GM12878 (cell line): Measurements from ENCODE around the gene TCP11L1. TPM values are rescaled to one million over a fixed set of nuclear protein-coding genes. Genes with fewer than 3 reads are reported as not detected.

Experiments used
- ATAC-seq: fragments of 200-7000 bp; cut with Tn5 transposase; 3 replicates; pipeline ENCODE4 v1.9.1; 2020; ENCODE audit warnings: mild to moderate bottlenecking, moderate library complexity
- BruUV-seq: library from RNA; stranded (reverse); fragments of 400-500 nt; replicated peaks from 2 replicates; lab custom pipeline; 2021; lab: Mats Ljungman, UMichigan
- CTCF ChIA-PET: fragments of 300-600 bp; sonication (Branson Sonifier 250); formaldehyde crosslinking; extraction: SDS; loops from one replicate; lab custom pipeline; 2021; ENCODE audit warnings: inconsistent platforms; lab: Yijun Ruan, JAX
- POLR2A ChIA-PET: fragments of 350-600 bp; formaldehyde crosslinking; extraction: SDS; loops from one replicate; lab custom pipeline; 2021; ENCODE audit warnings: inconsistent platforms; lab: Charles Lee
- RAD21 ChIA-PET: fragments of 300-600 bp; sonication (Branson Sonifier 250); formaldehyde crosslinking; loops from one replicate; lab custom pipeline; 2023; ENCODE audit warnings: antibody characterized with exemption; ENCODE audit not compliant: unreplicated experiment; lab: Charles Lee
- SMC1A ChIA-PET: fragments of 300-600 bp; sonication (Branson Sonifier 250); formaldehyde crosslinking; loops from one replicate; lab custom pipeline; 2023; ENCODE audit not compliant: unreplicated experiment, uncharacterized antibody; lab: Charles Lee
- DNase-seq: peaks from one replicate; pipeline ENCODE4 v3.0.0-alpha.2; 2011; ENCODE audit warnings: low read depth, low spot score
- FAIRE-seq: peaks from 3 replicates; lab custom pipeline; 2011; peaks lifted over from hg19 to GRCh38; lab: Jason Lieb, UNC
- H2AFZ ChIP-seq: 2 replicates; pipeline ENCODE4 v1.6.0; 2011; ENCODE audit warnings: low read depth, low read length, control low read depth; ENCODE audit not compliant: control insufficient read depth
- H3K27ac ChIP-seq: 2 replicates; pipeline ENCODE4 v1.5.1; 2011; ENCODE audit warnings: control low read depth; ENCODE audit not compliant: control insufficient read depth, insufficient read depth
- H3K27me3 ChIP-seq, 2 experiments: replicated peaks in 1 of 2; 2 replicates each; pipeline versions ENCODE4 v1.6.0 to v1.6.1; 2011; ENCODE audit warnings: low read length in 1 of 2; ENCODE audit not compliant: control insufficient read depth in 2 of 2, insufficient read depth in 2 of 2
- H3K36me3 ChIP-seq, 2 experiments: 2 replicates each; pipeline ENCODE4 v1.5.1; 2011; ENCODE audit warnings: low read length in 1 of 2; ENCODE audit not compliant: control insufficient read depth in 2 of 2, insufficient read depth in 2 of 2
- H3K4me1 ChIP-seq: 2 replicates; pipeline ENCODE4 v1.6.1; 2011; ENCODE audit warnings: mild to moderate bottlenecking, low read length, moderate library complexity, mixed read lengths; ENCODE audit not compliant: control insufficient read depth, insufficient read depth
- H3K4me2 ChIP-seq: 2 replicates; pipeline ENCODE4 v1.6.0; 2011; ENCODE audit warnings: control low read depth; ENCODE audit not compliant: control insufficient read depth, insufficient read depth
- H3K4me3 ChIP-seq: fragments of 200-600 bp; sonication (generic); 2 replicates; pipeline ENCODE4 v1.5.1; 2016
- H3K79me2 ChIP-seq: 2 replicates; pipeline ENCODE4 v1.6.0; 2011; ENCODE audit warnings: low read length; ENCODE audit not compliant: control insufficient read depth, insufficient read depth
- H3K9ac ChIP-seq: 2 replicates; pipeline ENCODE4 v1.8.0; 2011; ENCODE audit warnings: low read length, control low read depth, mixed read lengths; ENCODE audit not compliant: control insufficient read depth, insufficient read depth
- H3K9me3 ChIP-seq: replicated peaks from 3 replicates; pipeline ENCODE4 v1.5.1; 2011; ENCODE audit warnings: mild to moderate bottlenecking, low read length; ENCODE audit not compliant: control insufficient read depth, insufficient read depth
- H4K20me1 ChIP-seq: 2 replicates; pipeline ENCODE4 v1.6.0; 2011; ENCODE audit not compliant: control insufficient read depth, insufficient read depth
- ATF3 ChIP-seq: IDR thresholded peaks from 2 replicates; pipeline ENCODE4 v1.6.1; 2011; ENCODE audit warnings: low read depth, mild to moderate bottlenecking, low read length, moderate library complexity, borderline replicate concordance; ENCODE audit errors: extremely low read depth
- BHLHE40 ChIP-seq, 2 experiments: fragments of 450-650 bp in 1 of 2; IDR thresholded peaks; 2 replicates each; pipeline ENCODE4 v1.6.1; 2011 to 2017; ENCODE audit warnings: low read depth in 2 of 2, borderline replicate concordance in 1 of 2, improper control_type of control experiment in 1 of 2, low read length in 1 of 2, mild to moderate bottlenecking in 1 of 2
- CREM ChIP-seq: IDR thresholded peaks from 2 replicates; pipeline ENCODE4 v1.6.1; 2014; ENCODE audit warnings: antibody characterized with exemption, low read depth
- FOXM1 ChIP-seq: IDR thresholded peaks from 2 replicates; pipeline ENCODE4 v1.6.1; 2012; ENCODE audit warnings: low read depth, mild to moderate bottlenecking, inconsistent platforms, low read length, moderate library complexity
- GATAD2B ChIP-seq: fragments of 450-650 bp; conservative IDR thresholded peaks from 2 replicates; pipeline ENCODE4 v1.6.1; 2017; ENCODE audit warnings: low read depth, mild to moderate bottlenecking, moderate library complexity
- RAD21 ChIP-seq: IDR thresholded peaks from 2 replicates; pipeline ENCODE4 v1.6.1; 2011; ENCODE audit warnings: mild to moderate bottlenecking, low read depth, low read length, moderate library complexity; ENCODE audit not compliant: insufficient read depth
- REST ChIP-seq: IDR thresholded peaks from 2 replicates; pipeline ENCODE4 v1.6.1; 2012; ENCODE audit warnings: mild to moderate bottlenecking, low read depth, low read length
- RUNX3 ChIP-seq: IDR thresholded peaks from 2 replicates; pipeline ENCODE4 v1.6.1; 2012; ENCODE audit warnings: low read length, inconsistent platforms
- WGBS: methylation state at CpG from one replicate; pipeline ENCODE4 v1.1.6; 2016; ENCODE audit warnings: low lambda C conversion rate; ENCODE audit not compliant: insufficient replicate concordance, insufficient coverage; ENCODE audit errors: missing lambda C conversion rate; 5-methylcytosine and 5-hydroxymethylcytosine counted together
- in situ Hi-C: fragments of 300-500 bp; cut with MboI; formaldehyde crosslinking; loops from 9 replicates; pipeline ENCODE4 v1.14.3; 2018; ENCODE audit warnings: mixed read lengths
- intact Hi-C: fragments of 100-400 bp; cut with micrococcal nuclease; formaldehyde crosslinking; loops from one replicate; pipeline ENCODE4 v1.14.2; 2022; ENCODE audit not compliant: unreplicated experiment
- polyA plus RNA-seq, 11 experiments: library from polyadenylated mRNA; depleted of rRNA in 4 of 11; unstranded in 6 of 11; stranded (reverse) in 5 of 11; fragments of >200 nt; fragmentation: Nextera tagmentation in 4 of 11; fragmentation: Illumina TruSeq in 1 of 11; extraction: Ambion mirVana in 4 of 11; extraction: Trizol in 1 of 11; gene quantifications; 1 replicate in 1 of 11; 2 replicates in 10 of 11; pipeline versions ENCODE4 v1.2.1 to v1.2.3, GENCODE V29; 2011 to 2016; ENCODE audit warnings: inconsistent platforms in 2 of 11, missing spikeins in 2 of 11, low read depth in 1 of 11
- total RNA-seq, 4 experiments: library from RNA; depleted of rRNA in 3 of 4; stranded (reverse); fragments of >200 nt in 3 of 4; fragmentation: Illumina TruSeq in 1 of 4; extraction: Trizol in 1 of 4; gene quantifications; 2 replicates each; pipeline versions ENCODE4 v1.2.1 to v1.2.3, GENCODE V29; 2013 to 2021
- TF ChIP-seq, protein P1 (sequence below): fragments of 450-650 bp; IDR thresholded peaks from 2 replicates; pipeline ENCODE4 v1.6.1; 2017; ENCODE audit warnings: low read depth, mild to moderate bottlenecking, moderate library complexity
- TF ChIP-seq, protein P2 (sequence below): fragments of 450-650 bp; formaldehyde crosslinking; IDR thresholded peaks from 2 replicates; pipeline ENCODE4 v1.4.0; 2022; ENCODE audit warnings: mild to moderate bottlenecking, moderate library complexity
- TF ChIP-seq, protein P3 (sequence below): fragments of 450-650 bp; formaldehyde crosslinking; IDR thresholded peaks from 2 replicates; pipeline ENCODE4 v1.5.0; 2022; ENCODE audit warnings: mild to moderate bottlenecking, missing genetic modification characterization

Gene TCP11L1
- total and polyA plus RNA-seq, 10 of the 15 experiments (the other 5 are each of a cell fraction or from before 2014, with no cell fraction given), result 5.3 to 15.7 (median 13.0) TPM

DNA sequence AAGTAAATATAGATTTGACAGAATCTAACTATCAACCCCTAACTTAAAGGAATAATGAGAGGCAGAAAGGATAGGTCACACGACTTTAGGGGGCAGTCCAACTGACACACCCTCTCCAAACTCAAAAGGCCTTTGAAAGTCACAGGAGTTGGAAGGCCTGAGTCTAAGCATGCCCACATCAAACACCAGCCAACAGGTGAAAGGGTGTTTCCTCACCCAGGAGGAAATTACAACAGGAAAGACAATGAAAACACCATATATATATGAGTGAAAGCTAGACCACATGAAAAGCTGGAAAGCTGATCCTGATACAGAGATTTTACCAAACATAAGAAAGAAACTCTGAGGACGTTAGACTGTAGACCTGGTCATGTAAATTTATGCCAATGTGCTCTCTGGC, 34.2 kb upstream of the TCP11L1 start:
- DNase-seq (no peak), FAIRE-seq (no peak), ATAC-seq (peak; percentile 35)
- POLR2A ChIA-PET, result interaction anchor here (0.6 kb wide), 1 partner anchor 108 kb away, joined by 3 read pairs; no protein-coding TSS in a partner anchor
- SMC1A ChIA-PET, result interaction anchor here (1.6 kb wide), 1 partner anchor 20 kb away, joined by 3 read pairs; no protein-coding TSS in a partner anchor
- Histone ChIP-seq H2AFZ (no peak overlapping the region), H3K79me2 (no peaks in the 10 kb centered on the region), H3K27ac (no peak overlapping the region), H3K4me1 (no peaks in the 10 kb centered on the region), H3K9me3 (no peaks in the 10 kb centered on the region), H3K4me2 (no peak overlapping the region), H3K27me3 (no peaks in the 10 kb centered on the region), H3K9ac (no peak overlapping the region), H3K4me3 (no peak overlapping the region), H4K20me1 (no peaks in the 10 kb centered on the region), H3K36me3 (no peaks in the 10 kb centered on the region)
- WGBS, result 3% methylated on average over 2 of the region's 2 CpGs
- in situ Hi-C loops (no loop called here), intact Hi-C loops (no loop called here)
- BruUV-seq, result no TSS peak
- RAD21 ChIA-PET, result no interaction called here
- CTCF ChIA-PET, result no interaction called here
- TF ChIP-seq FOXM1 (peak; percentile 27; the same call in 1 of the 2 replicates), RAD21 (no peak), BHLHE40 (IDR thresholded peaks at IDR 0.05; ENCODE audit: borderline replicate concordance in 1 of 2, low read depth in 2 of 2, low read length in 1 of 2) (no peak), CREM (peak; percentile 13; the same call in 1 of the 2 replicates), GATAD2B (no peak), REST (no peak), RUNX3 (peak; percentile 87), ATF3 (no peak)
- TF ChIP-seq, protein P1, sequence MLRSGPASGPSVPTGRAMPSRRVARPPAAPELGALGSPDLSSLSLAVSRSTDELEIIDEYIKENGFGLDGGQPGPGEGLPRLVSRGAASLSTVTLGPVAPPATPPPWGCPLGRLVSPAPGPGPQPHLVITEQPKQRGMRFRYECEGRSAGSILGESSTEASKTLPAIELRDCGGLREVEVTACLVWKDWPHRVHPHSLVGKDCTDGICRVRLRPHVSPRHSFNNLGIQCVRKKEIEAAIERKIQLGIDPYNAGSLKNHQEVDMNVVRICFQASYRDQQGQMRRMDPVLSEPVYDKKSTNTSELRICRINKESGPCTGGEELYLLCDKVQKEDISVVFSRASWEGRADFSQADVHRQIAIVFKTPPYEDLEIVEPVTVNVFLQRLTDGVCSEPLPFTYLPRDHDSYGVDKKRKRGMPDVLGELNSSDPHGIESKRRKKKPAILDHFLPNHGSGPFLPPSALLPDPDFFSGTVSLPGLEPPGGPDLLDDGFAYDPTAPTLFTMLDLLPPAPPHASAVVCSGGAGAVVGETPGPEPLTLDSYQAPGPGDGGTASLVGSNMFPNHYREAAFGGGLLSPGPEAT, result no peak
- TF ChIP-seq, protein P2, sequence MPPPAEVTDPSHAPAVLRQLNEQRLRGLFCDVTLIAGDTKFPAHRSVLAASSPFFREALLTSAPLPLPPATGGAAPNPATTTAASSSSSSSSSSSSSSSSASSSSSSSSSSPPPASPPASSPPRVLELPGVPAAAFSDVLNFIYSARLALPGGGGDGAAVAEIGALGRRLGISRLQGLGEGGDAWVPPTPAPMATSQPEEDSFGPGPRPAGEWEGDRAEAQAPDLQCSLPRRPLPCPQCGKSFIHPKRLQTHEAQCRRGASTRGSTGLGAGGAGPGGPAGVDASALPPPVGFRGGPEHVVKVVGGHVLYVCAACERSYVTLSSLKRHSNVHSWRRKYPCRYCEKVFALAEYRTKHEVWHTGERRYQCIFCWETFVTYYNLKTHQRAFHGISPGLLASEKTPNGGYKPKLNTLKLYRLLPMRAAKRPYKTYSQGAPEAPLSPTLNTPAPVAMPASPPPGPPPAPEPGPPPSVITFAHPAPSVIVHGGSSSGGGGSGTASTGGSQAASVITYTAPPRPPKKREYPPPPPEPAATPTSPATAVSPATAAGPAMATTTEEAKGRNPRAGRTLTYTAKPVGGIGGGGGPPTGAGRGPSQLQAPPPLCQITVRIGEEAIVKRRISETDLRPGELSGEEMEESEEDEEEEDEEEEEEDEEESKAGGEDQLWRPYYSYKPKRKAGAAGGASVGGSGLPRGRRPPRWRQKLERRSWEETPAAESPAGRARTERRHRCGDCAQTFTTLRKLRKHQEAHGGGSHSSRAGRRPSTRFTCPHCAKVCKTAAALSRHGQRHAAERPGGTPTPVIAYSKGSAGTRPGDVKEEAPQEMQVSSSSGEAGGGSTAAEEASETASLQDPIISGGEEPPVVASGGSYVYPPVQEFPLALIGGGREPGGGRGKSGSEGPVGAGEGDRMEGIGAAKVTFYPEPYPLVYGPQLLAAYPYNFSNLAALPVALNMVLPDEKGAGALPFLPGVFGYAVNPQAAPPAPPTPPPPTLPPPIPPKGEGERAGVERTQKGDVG (CRISPR knock-in tag), result no peak
- TF ChIP-seq, protein P3, sequence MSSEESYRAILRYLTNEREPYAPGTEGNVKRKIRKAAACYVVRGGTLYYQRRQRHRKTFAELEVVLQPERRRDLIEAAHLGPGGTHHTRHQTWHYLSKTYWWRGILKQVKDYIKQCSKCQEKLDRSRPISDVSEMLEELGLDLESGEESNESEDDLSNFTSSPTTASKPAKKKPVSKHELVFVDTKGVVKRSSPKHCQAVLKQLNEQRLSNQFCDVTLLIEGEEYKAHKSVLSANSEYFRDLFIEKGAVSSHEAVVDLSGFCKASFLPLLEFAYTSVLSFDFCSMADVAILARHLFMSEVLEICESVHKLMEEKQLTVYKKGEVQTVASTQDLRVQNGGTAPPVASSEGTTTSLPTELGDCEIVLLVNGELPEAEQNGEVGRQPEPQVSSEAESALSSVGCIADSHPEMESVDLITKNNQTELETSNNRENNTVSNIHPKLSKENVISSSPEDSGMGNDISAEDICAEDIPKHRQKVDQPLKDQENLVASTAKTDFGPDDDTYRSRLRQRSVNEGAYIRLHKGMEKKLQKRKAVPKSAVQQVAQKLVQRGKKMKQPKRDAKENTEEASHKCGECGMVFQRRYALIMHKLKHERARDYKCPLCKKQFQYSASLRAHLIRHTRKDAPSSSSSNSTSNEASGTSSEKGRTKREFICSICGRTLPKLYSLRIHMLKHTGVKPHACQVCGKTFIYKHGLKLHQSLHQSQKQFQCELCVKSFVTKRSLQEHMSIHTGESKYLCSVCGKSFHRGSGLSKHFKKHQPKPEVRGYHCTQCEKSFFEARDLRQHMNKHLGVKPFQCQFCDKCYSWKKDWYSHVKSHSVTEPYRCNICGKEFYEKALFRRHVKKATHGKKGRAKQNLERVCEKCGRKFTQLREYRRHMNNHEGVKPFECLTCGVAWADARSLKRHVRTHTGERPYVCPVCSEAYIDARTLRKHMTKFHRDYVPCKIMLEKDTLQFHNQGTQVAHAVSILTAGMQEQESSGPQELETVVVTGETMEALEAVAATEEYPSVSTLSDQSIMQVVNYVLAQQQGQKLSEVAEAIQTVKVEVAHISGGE (CRISPR knock-in tag), result no peak
